ENCODE results near the gene KCNJ14.

KCNJ14 gene

DNA sequence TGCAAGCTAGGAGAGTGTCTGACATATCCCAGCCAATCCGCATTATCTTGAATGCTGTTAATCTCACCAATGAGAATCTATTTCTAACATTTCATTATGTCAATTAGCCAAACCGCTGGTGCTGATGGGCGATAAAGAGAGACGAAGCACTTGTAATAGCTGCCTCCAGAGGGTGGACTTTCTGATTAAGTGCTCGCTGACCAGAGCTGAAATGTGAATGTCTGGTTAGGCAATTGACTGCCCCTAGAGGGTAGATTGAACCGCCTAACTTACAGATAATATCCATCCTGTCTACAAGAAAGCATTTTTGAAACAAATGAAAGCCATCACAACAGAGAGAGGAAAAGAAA lies 10.1 kb upstream of the KCNJ14 start:
- DNase-seq (ENCODE audit: low read depth, low spot score), result peak; percentile 66

DNA sequence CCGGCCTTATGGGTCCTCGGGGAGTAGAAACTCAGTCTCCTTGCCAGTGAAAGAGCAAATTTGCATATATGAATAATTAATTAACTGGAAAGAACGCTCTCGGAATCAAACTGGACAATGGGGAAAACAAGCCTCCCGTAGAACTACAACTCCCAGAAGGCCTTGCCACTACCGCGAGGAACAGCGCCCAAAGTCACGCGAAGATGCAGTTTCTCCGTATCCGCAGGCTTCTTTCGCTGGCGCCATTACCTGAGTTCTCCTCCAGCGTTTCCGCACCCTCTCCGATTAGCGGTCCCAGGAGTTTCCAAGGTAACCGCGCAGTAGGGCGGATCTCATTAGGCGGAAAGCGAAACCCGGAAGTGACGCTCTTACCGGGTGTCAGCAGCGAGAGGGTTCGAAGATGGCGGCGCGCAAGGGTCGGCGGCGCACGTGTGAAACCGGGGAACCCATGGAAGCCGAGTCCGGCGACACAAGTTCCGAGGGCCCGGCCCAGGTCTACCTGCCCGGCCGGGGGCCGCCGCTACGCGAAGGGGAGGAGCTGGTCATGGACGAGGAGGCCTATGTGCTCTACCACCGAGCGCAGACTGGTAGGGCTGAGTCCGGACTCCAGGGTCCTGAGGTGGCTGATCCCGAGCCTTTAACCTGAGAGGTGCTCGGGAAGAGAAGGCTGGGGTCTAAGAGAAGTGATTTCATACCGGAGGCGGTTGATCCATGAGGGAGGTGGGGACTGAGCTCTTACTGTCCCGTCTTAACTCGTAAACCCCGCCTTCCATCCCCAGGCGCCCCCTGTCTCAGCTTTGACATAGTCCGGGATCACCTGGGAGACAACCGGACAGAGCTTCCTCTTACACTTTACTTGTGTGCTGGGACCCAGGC lies 9.5 kb upstream of the KCNJ14 start, which contains the start of gene GRWD1:
GRWD1 (plus strand) TSS at position 378 of the 876 bp plus-strand sequence; CDS start at position 401, 23 bp downstream.
- DNase-seq (ENCODE audit: low read depth, low spot score), result peak; percentile 65

DNA sequence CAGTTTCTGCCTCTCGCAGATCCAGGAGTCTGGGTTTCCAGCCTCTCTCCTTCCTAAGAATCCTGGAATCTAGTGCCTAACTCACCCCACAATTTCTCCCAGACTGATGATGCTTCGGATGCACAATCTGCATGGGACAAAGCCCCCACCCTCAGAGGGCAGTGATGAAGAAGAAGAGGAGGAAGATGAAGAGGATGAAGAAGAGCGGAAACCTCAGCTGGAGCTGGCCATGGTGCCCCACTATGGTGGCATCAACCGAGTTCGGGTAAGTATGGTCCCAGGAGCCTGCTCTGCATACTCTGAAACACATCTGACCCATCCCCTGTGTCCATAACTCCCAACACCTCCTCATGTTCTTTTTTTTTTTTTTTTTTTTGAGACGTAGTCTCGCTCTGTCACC lies 8.8 kb upstream of the KCNJ14 start:
- no peak for DNase-seq (ENCODE audit: low read depth, low spot score)

DNA sequence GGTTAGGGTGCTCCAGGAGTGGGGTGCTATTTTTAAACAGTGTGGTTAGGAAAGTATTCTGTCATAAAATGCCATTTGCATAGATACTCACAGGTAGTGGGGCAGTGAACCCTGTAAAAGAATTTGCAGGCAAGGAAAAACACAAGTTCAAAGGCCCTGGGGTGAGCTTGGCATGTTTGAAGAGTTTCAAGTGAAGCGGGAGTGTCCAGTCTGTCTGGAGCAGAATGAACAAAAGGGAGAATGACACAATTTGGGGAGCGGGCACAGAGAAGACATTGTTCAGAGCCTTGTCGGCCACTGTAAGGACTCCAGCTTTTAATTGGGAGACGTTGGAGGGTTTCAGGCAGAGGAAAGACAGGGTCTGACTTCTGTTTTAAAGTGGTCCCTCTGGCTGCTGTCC lies 6.8 kb upstream of the KCNJ14 start:
- no peak for DNase-seq (ENCODE audit: low read depth, low spot score)

DNA sequence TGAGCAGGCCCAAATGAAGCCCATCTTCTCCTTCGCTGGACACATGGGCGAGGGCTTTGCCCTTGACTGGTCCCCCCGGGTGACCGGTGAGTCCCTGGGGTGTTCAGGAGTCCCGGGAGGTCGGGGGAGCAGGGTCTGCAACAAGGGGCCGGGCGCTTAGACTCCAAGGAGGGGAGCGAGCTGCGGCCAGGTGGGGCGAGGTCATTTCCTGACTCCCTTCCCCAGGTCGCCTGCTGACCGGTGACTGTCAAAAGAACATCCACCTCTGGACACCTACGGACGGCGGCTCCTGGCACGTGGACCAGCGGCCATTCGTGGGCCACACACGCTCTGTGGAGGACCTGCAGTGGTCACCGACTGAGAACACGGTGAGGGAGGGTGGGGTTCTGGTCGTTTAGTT lies 4.9 kb upstream of the KCNJ14 start:
- no peak for DNase-seq (ENCODE audit: low read depth, low spot score)

DNA sequence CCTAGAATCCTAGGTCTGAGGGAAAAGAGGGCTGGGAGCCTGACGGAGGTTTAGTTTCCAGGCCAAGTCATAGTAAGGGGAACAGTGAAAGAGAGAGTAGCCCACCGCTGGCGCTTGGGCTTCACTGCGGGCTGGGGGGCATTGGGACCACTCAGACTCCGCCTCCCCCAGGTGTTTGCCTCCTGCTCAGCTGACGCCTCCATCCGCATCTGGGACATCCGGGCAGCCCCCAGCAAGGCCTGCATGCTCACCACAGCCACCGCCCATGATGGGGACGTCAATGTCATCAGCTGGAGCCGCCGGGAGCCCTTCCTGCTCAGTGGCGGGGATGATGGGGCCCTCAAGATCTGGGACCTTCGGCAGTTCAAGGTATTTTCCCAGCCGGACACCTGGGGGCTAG lies 4.5 kb upstream of the KCNJ14 start:
- DNase-seq (ENCODE audit: low read depth, low spot score), result no peak

DNA sequence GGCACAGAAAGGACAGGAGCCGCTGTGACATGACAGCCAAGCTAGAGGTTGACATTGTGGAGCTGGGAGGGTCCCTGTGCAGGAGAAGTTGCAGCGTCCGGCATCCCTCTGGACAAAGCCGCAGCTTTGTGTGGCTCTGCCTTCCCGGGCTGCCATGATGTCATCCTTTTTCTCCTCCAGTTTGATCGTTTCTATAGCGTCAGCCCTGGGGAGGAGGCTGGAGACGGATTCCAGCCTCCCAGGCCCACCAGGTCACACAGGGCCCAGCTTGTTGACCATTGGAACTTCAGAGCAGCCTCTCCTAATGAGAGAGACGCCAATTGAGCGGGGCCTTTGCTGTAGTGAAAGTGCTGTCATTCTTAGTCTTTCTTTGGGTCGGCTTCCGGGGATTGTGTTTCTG lies 3.8 kb upstream of the KCNJ14 start:
- DNase-seq (ENCODE audit: low read depth, low spot score), result no peak

DNA sequence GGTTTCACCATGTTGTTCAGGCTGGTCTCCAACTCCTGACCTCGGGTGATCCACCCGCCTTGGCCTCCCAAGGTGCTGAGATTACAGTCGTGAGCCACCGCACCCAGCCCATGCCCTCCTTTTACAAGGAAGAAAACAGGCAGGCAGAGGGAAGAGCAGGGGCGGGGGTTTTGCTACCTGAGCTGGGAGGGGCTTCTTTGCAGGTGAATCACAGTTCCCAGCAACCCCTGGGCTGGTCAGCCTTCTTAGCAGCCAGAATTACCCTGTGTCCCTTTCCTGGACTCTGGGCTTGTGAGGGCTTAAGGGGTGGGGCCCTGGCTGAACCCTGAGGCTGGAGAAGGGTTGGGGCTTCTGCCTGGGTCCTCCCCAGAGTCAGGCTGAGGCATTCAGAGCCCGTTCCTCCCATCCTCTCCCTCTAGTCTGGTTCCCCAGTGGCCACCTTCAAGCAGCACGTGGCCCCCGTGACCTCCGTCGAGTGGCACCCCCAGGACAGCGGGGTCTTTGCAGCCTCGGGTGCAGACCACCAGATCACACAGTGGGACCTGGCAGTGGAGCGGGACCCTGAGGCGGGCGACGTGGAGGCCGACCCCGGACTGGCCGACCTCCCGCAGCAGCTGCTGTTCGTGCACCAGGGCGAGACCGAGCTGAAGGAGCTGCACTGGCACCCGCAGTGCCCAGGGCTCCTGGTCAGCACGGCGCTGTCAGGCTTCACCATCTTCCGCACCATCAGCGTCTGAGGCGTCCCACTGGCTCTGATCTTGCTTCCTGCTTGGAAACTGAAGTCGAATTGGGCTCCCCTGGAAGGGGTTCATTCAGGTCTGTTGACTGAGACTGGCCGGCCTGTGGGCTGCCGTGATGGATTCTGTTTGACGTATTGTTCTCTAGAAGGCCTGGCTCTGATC lies 2.8 kb upstream of the KCNJ14 start:
- DNase-seq (ENCODE audit: low read depth, low spot score), result no peak

DNA sequence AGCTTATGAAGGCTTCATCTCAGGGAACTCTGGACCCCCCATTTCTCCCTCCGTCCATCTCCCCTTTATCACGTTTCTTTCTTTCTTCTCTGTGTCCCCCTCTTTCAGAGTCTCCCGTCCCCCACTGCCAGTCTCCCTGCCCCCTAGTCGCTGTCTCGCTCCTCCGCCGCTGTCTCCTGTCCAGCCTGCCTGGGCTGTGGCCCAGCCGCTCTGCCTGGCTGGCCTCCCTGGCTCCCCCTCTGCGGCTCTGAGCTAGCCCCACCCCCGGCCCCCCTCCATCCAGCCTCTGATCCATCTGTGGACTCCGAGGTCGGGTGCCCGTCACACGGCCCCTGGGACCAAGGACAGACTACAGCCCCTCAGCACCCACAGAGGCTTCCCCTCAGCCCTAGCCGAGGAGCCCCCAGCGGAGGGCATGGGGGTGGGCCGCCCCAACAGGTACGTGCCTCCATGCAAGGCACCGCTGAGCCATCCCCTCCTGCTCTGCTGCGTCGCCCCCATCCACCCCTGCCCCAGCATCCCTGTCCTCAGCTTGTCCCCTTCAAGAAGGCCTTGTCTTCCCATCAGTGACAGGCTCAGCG lies 1.1 kb upstream of the KCNJ14 start:
- DNase-seq (ENCODE audit: low read depth, low spot score), result no peak

DNA sequence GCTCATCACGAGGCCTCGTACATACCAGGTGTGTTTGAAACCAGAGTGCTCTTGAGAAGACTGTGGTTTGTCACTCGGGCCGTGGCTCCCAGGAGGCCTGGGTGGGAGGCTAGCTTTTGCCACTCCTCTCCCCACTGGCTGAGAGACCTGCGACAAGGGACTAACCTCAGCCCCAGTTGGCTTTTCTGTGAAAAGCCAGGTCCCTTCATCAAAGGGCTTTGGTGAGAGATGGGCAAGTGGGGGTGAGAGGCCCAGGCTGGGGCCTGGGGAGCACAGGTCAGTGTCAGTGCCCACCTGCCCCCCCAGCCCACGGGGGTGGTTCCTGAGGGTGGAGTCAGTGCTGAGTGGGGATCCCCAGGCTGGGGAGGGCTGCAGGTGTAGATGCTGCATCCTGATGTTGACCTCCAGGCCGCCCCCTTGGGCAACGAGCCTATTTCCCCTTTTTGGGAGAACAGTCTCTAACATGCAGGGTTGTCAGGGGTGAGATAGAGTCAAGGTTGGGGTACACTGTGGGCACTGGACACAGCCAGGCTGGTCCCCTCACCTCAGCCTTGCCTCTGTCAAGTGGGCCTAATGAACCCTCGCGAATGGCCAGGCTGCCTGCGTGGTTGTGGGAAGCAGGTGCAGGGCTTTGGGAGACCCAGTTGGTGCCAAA lies 661 bp downstream of the KCNJ14 start:
- no peak for DNase-seq (ENCODE audit: low read depth, low spot score)

DNA sequence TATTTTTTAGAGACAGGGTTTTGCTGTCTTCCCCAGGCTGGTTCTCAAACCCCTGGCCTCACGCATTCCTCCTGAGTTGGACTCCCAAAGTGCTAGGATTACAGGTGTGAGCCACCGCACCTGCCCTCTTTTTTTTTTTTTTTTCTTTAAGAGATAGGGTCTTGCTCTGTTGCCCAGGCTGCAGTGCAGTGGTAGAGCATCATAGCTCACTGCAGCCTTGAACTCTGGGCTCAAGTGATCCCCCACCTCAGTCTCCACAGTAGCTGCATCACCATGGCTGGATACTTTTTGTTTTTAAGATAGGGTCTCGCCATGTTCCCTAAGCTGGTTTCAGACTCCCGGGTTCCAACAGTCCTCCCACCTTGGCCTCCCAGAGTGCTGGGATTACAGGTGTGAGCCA lies 1.5 kb downstream of the KCNJ14 start:
- DNase-seq (ENCODE audit: low read depth, low spot score), result no peak

DNA sequence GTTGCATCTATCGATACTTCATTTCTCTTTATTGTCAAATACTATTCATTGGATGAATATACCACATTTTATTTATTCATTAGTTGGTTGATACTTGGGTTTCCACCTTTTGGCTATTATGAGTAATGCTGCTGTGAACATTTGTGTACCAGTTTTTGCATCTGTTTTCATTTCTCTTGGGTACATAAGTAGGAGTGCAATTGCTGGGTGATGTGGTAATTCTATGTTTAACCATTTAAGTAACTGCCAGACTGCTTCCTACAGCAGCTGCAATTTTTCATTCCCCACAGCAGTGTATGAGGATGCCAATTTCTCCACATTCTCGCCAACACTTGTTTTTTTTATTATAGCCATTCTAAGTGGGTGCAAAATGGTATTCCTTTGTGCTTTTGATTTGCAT lies 2.6 kb downstream of the KCNJ14 start:
- DNase-seq (ENCODE audit: low read depth, low spot score), result no peak

DNA sequence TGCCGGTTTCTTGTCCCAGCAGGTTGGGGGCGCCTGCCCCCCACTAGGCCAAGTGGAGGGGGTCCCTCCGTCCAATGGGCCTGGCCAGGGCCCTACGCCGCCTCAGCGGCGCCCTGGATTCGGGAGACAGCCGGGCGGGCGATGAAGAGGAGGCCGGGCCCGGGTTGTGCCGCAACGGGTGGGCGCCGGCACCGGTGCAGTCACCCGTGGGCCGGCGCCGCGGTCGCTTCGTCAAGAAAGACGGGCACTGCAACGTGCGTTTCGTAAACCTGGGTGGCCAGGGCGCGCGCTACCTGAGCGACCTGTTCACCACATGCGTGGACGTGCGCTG lies 6.2 kb downstream of the KCNJ14 start:
- DNase-seq (ENCODE audit: low read depth, low spot score), result no peak

DNA sequence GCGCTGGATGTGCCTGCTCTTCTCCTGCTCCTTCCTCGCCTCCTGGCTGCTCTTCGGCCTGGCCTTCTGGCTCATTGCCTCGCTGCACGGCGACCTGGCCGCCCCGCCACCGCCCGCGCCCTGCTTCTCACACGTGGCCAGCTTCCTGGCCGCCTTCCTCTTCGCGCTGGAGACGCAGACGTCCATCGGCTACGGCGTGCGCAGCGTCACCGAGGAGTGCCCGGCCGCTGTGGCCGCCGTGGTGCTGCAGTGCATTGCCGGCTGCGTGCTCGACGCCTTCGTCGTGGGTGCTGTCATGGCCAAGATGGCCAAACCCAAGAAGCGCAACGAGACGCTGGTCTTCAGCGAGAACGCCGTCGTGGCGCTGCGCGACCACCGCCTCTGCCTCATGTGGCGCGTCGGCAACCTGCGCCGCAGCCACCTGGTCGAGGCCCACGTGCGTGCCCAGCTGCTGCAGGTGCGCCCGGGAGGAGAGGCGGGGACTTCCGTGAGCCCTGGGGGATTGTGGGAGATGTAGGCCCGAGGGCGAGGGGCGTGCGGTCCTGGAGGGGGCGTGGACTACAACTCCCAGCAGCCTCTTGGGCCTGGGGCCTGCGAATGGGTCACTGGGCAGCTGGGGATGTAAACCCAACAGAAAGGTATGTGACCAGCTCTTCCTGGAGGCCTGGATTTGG lies 6.7 kb downstream of the KCNJ14 start:
- DNase-seq (ENCODE audit: low read depth, low spot score), result no peak

DNA sequence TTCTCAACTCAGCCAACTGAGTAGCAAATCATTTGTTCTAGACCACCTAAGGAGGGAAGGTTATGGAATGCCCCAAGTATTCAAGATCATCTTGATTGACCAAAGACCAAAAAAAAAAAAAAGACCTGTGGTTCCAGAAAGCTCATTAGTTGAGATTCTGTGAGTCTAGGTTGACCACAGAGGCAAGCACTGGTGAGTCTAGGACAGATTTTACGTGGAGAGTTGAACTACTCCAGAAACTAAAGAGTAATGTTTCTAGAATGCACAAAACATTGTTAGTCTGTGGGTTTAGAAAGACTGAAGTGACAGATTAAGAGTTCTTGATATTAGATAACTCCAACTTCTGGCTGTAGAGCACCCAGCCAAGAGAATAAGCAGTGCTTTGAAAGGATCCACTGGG lies 9.8 kb downstream of the KCNJ14 start:
- DNase-seq (ENCODE audit: low read depth, low spot score), result no peak

DNA sequence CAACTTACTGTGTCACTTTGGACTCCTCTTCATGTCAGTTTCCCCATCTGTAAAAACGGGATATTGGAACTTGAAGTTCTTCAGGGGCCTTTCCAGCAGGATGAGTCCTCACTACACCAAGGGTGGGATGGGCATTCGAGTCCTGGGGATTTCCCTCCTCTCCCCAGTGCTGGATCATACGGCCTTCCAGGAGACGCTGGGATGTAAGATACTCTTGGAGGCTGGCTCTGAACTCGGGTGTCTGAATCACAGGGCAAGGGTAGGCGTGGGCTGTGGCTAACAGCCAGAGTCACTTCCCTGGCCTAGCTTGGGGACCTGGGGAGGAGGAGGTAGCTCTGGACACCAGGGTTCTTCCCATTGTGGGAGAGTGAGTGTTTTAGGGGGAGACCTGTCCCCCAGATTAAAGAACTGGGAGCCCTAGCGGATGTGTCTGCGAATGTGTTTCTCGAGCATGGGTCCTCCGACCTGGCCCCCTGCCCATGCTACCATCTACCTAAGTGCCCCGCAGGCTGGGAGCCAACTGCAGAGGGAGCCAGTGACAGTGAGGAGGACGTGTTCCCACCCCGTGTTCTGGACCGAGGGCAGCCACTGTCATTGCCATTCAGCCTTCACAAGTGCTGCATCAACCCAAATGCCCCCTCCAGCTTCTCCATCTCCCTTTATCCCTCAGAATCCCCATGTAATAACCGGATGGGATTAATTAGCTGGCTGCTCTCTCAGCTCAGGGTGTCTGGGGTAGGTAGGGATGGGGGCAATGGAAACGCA lies 11.4 kb downstream of the KCNJ14 start:
- DNase-seq (ENCODE audit: low read depth, low spot score), result no peak

DNA sequence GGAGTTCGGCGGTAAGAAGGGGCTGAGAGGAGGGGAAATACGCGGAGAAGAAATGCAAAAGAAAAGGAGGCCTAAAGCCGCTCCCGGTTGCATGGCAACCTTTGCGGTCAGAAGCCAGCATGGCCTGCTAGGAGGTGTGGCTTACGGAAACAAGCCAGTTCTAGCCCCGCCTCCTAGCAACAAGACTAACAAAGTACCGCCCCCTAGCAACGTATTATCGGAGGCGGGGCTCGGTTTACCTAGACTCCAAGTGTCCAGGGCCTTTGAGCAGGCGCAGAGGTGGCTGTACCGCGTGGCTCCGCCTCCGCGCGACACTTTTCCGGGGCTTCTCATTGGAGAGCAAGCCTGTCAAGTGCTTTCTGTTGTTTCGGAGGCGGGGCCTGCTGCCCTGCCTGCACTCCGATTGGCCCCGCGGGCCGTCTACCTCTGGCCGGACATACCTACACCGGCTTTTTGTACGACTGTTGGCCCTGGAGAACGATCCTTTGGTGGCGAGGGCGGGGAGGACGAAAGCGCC lies 13.5 kb downstream of the KCNJ14 start:
- peak; percentile 100 for DNase-seq (ENCODE audit: low read depth, low spot score)

DNA sequence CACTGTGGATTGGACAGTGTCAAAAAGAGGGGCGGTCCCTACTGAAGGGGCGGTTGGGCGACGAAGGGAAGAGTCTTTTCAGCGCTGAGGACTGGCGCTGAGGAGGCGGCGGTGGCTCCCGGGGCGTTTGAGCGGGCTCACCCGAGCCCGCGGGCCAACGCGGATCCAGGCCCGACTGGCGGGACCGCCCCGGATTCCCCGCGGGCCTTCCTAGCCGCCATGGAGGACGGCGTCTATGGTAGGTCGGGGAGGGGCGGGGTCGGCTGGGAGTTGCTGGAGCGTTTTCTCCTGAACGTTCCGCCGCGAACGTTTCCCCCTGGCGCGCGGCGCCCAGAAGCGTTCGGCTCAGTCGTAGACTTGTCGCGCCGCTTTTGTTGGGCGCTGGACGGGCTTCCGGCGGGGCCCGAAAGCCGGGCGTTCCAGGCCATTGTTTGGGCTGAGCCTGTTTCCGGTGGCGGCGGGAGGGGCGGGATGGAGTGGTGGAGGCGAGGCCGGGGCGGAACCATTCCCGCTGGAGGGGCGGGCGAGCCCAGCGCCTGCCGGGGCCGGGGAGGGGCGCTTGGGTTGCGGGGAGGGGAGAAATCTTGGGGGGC lies 14.0 kb downstream of the KCNJ14 start, which contains the start of gene CYTH2:
CYTH2 (plus strand) TSS at position 81 of the 593 bp plus-strand sequence; CDS start at position 220, 139 bp downstream.
- no peak for DNase-seq (ENCODE audit: low read depth, low spot score)

DNA sequence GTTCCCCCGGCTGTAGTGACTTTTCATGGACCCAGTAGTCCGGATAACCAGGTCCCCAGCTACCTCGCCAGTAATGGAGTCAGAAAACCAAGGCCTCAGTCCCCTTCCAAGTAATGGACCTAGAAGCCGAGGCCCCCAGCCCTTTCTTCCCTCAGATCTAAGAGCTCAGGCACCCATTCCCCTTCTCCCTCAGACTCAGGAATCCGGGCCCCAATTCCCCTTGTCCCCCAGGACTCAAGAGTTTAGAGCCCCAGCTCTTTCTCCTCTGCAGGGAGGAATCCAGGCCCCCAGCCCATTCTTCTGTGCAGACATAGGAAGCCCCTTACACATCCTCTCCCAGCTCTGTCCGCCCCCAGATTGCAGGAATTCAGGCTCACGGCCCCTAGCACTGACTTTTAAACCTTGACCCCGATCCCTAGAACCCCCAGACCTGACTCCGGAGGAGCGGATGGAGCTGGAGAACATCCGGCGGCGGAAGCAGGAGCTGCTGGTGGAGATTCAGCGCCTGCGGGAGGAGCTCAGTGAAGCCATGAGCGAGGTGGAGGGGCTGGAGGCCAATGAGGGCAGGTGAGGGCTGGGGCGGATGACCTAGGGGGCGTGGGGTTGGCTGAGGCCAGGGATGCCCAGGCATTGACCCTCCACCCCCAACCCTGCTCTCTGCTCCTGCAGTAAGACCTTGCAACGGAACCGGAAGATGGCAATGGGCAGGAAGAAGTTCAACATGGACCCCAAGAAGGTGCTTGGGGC lies 14.7 kb downstream of the KCNJ14 start:
- DNase-seq (ENCODE audit: low read depth, low spot score), result no peak
